ENCODE data around the gene HMGCS1. TPM values are rescaled to one million over a fixed set of nuclear protein-coding genes. Genes with fewer than 3 reads are reported as not detected.
"Not testable (repeated sequence)": the region's sequence is repeated elsewhere in the genome, so short reads cannot be mapped to it uniquely, and the experiment has no call there.

HMGCS1 gene
- total RNA-seq, 2 experiments from 2014 or later: 150 to 155 TPM

GRCh38 chr5:43332401-43332800 is 19.2 kb upstream of the HMGCS1 start:
- Mint-ChIP-seq H3K36me3 (ENCODE audit: low read depth) (peaks cover 11% of the 10 kb centered on the region), H3K4me3 (no peak overlapping the region), H3K27ac (no peak overlapping the region), H3K27me3 (peaks cover 4% of the 10 kb centered on the region), H3K4me1 (peaks cover 6% of the 10 kb centered on the region), H3K9me3 (peaks cover 36% of the 10 kb centered on the region)
- CTCF ChIA-PET: no interaction called here
- no peak for DNase-seq
- POLR2A ChIA-PET: no interaction called here

GRCh38 chr5:43325624-43326023 is 12.4 kb upstream of the HMGCS1 start:
- H3K4me3 Mint-ChIP-seq; H3K27ac Mint-ChIP-seq; H3K36me3 Mint-ChIP-seq (ENCODE audit: low read depth); H3K9me3 Mint-ChIP-seq; CTCF ChIA-PET; POLR2A ChIA-PET; H3K27me3 Mint-ChIP-seq; DNase-seq; H3K4me1 Mint-ChIP-seq: not testable (repeated sequence)

GRCh38 chr5:43323488-43323887 is 10.3 kb upstream of the HMGCS1 start:
- H3K4me1 Mint-ChIP-seq; H3K27ac Mint-ChIP-seq; H3K27me3 Mint-ChIP-seq; H3K9me3 Mint-ChIP-seq; POLR2A ChIA-PET; DNase-seq; H3K4me3 Mint-ChIP-seq; H3K36me3 Mint-ChIP-seq (ENCODE audit: low read depth); CTCF ChIA-PET: not testable (repeated sequence)

- H3K9me3 Mint-ChIP-seq: peaks cover 12% of the 10 kb centered on the region
- no peak overlapping the region for H3K27ac Mint-ChIP-seq
- ChIA-PET POLR2A (interaction anchor here (0.6 kb wide), 1 partner anchor 163 kb away, joined by 3 read pairs; no protein-coding TSS in a partner anchor), CTCF (interaction anchor here (0.8 kb wide), 1 partner anchor 412 kb away, joined by 3 read pairs; no protein-coding TSS in a partner anchor)
- H3K36me3 Mint-ChIP-seq (ENCODE audit: low read depth): no peaks in the 10 kb centered on the region
- H3K27me3 Mint-ChIP-seq: no peaks in the 10 kb centered on the region
- no peak overlapping the region for H3K4me3 Mint-ChIP-seq
- H3K4me1 Mint-ChIP-seq: peaks cover 5% of the 10 kb centered on the region
- DNase-seq: no peak
Measured at GRCh38 chr5:43320846-43321245, 7.6 kb upstream of the HMGCS1 start.

- H3K4me3 Mint-ChIP-seq: no peak overlapping the region
- H3K9me3 Mint-ChIP-seq: peaks cover 17% of the 10 kb centered on the region
- H3K27ac Mint-ChIP-seq: no peak overlapping the region
- peaks cover 45% of the 10 kb centered on the region for H3K4me1 Mint-ChIP-seq
- no peaks in the 10 kb centered on the region for H3K27me3 Mint-ChIP-seq
- DNase-seq: no peak
- ChIA-PET POLR2A (interaction anchor here (1.6 kb wide), 1 partner anchor 275 kb away, joined by 3 read pairs; no protein-coding TSS in a partner anchor), CTCF (interaction anchor here (1.2 to 1.5 kb wide), 2 partner anchors 11 to 168 kb away, joined by 3 to 7 read pairs; no protein-coding TSS in a partner anchor)
- peaks cover 34% of the 10 kb centered on the region for H3K36me3 Mint-ChIP-seq (ENCODE audit: low read depth)
Measured at GRCh38 chr5:43316421-43316820, 3.2 kb upstream of the HMGCS1 start.

- no peaks in the 10 kb centered on the region for H3K27me3 Mint-ChIP-seq
- peaks cover 38% of the 10 kb centered on the region for H3K36me3 Mint-ChIP-seq (ENCODE audit: low read depth)
- ChIA-PET CTCF (interaction anchor here (1.0 to 1.5 kb wide), 2 partner anchors 169 to 199 kb away, joined by 3 to 7 read pairs; partner anchors contain the start of gene C5orf34), POLR2A (interaction anchor here (0.7 to 1.6 kb wide), 4 partner anchors 168 to 282 kb away, joined by 3 to 8 read pairs (median 3); partner anchors contain the start of gene TMEM267)
- no peak overlapping the region for H3K4me3 Mint-ChIP-seq
- H3K9me3 Mint-ChIP-seq: peaks cover 16% of the 10 kb centered on the region
- peaks cover 51% of the 10 kb centered on the region for H3K4me1 Mint-ChIP-seq
- peak overlapping the region; percentile 85 for H3K27ac Mint-ChIP-seq
- DNase-seq: no peak
Measured at GRCh38 chr5:43315682-43316081, 2.5 kb upstream of the HMGCS1 start.

GRCh38 chr5:43315263-43315662 is 2.1 kb upstream of the HMGCS1 start:
- no peak overlapping the region for H3K4me3 Mint-ChIP-seq
- H3K9me3 Mint-ChIP-seq: peaks cover 14% of the 10 kb centered on the region
- peak overlapping the region; percentile 85 for H3K27ac Mint-ChIP-seq
- H3K36me3 Mint-ChIP-seq (ENCODE audit: low read depth): peaks cover 40% of the 10 kb centered on the region
- H3K4me1 Mint-ChIP-seq: peaks cover 54% of the 10 kb centered on the region
- DNase-seq: peak; percentile 22
- no peaks in the 10 kb centered on the region for H3K27me3 Mint-ChIP-seq
- POLR2A ChIA-PET: interaction anchor here (0.7 to 1.6 kb wide), 4 partner anchors 169 to 282 kb away, joined by 3 to 8 read pairs (median 3); partner anchors contain the start of gene TMEM267
- CTCF ChIA-PET: interaction anchor here (1.0 to 1.5 kb wide), 2 partner anchors 169 to 200 kb away, joined by 3 to 7 read pairs; partner anchors contain the start of gene C5orf34

- Mint-ChIP-seq H3K4me1 (peaks cover 59% of the 10 kb centered on the region), H3K27me3 (no peaks in the 10 kb centered on the region), H3K4me3 (no peak overlapping the region), H3K27ac (peak overlapping the region; percentile 85), H3K9me3 (peaks cover 14% of the 10 kb centered on the region), H3K36me3 (ENCODE audit: low read depth) (peaks cover 45% of the 10 kb centered on the region)
- no peak for DNase-seq
- ChIA-PET CTCF (interaction anchor here (1.0 to 3.3 kb wide), 7 partner anchors 75 to 406 kb away, joined by 3 to 28 read pairs (median 7); partner anchors contain the start of genes C5orf34 and TMEM267), POLR2A (interaction anchor here (0.8 to 4.6 kb wide), 12 partner anchors 11 to 327 kb away, joined by 3 to 80 read pairs (median 12); partner anchors contain the start of genes TMEM267 and ZNF131)
Measured at GRCh38 chr5:43314724-43315123, 1.5 kb upstream of the HMGCS1 start.

GRCh38 chr5:43313854-43314457 is 744 bp upstream of the HMGCS1 start:
- ChIA-PET CTCF (interaction anchor here (0.6 to 3.3 kb wide), 13 partner anchors 9 to 578 kb away, joined by 3 to 28 read pairs (median 4); partner anchors contain the start of gene TMEM267), POLR2A (interaction anchor here (0.7 to 4.6 kb wide), 27 partner anchors 10 to 367 kb away, joined by 3 to 80 read pairs (median 10); partner anchors contain the start of genes C5orf34, NIM1K, NNT and TMEM267)
- Mint-ChIP-seq H3K4me3 (peak overlapping the region; percentile 99), H3K4me1 (peaks cover 66% of the 10 kb centered on the region), H3K36me3 (ENCODE audit: low read depth) (peaks cover 51% of the 10 kb centered on the region), H3K9me3 (peaks cover 14% of the 10 kb centered on the region), H3K27me3 (no peaks in the 10 kb centered on the region), H3K27ac (peak overlapping the region; percentile 85)
- DNase-seq: no peak

GRCh38 chr5:43312699-43313034 is 545 bp downstream of the HMGCS1 start:
- Mint-ChIP-seq H3K27me3 (no peaks in the 10 kb centered on the region), H3K4me1 (peaks cover 79% of the 10 kb centered on the region), H3K36me3 (ENCODE audit: low read depth) (peaks cover 57% of the 10 kb centered on the region), H3K4me3 (peak overlapping the region; percentile 99), H3K27ac (peak overlapping the region; percentile 85), H3K9me3 (peaks cover 11% of the 10 kb centered on the region)
- ChIA-PET POLR2A (interaction anchor here (0.7 to 4.6 kb wide), 30 partner anchors 9 to 363 kb away, joined by 3 to 80 read pairs (median 9); partner anchors contain the start of genes C5orf34, NNT, TMEM267 and ZNF131), CTCF (interaction anchor here (1.0 to 3.3 kb wide), 13 partner anchors 9 to 404 kb away, joined by 3 to 28 read pairs (median 5); partner anchors contain the start of genes TMEM267 and ZNF131)
- no peak for DNase-seq

GRCh38 chr5:43312076-43312661 is 1.0 kb downstream of the HMGCS1 start:
- Mint-ChIP-seq H3K4me1 (peaks cover 81% of the 10 kb centered on the region), H3K4me3 (peak overlapping the region; percentile 99), H3K27ac (peak overlapping the region; percentile 85), H3K9me3 (peaks cover 10% of the 10 kb centered on the region), H3K36me3 (ENCODE audit: low read depth) (peaks cover 58% of the 10 kb centered on the region), H3K27me3 (no peaks in the 10 kb centered on the region)
- CTCF ChIA-PET: interaction anchor here (1.0 to 3.3 kb wide), 10 partner anchors 9 to 403 kb away, joined by 3 to 28 read pairs (median 4); partner anchors contain the start of genes TMEM267 and ZNF131
- POLR2A ChIA-PET: interaction anchor here (0.7 to 4.6 kb wide), 28 partner anchors 8 to 362 kb away, joined by 3 to 80 read pairs (median 10); partner anchors contain the start of genes NNT, TMEM267 and ZNF131
- no peak for DNase-seq

GRCh38 chr5:43309637-43310036 is 3.6 kb downstream of the HMGCS1 start:
- POLR2A ChIA-PET: interaction anchor here (1.0 kb wide), 1 partner anchor 188 kb away, joined by 4 read pairs; the partner anchor contains the start of gene ZNF131
- Mint-ChIP-seq H3K27me3 (no peaks in the 10 kb centered on the region), H3K36me3 (ENCODE audit: low read depth) (peaks cover 66% of the 10 kb centered on the region), H3K4me1 (peaks cover 80% of the 10 kb centered on the region), H3K4me3 (no peak overlapping the region), H3K27ac (no peak overlapping the region), H3K9me3 (peaks cover 2% of the 10 kb centered on the region)
- CTCF ChIA-PET: interaction anchor here (1.1 kb wide), 1 partner anchor 401 kb away, joined by 3 read pairs; no protein-coding TSS in a partner anchor
- DNase-seq: no peak

All from activated CD4-positive, alpha-beta memory T cell treated with anti-CD3 and anti-CD28 coated beads, Interleukin-2, amount 10 ng/mL, durations not matched to agents 7 days and 5 days (primary cell).